NB4 (cell line): ENCODE results near the gene GARNL3.

ENCODE experiments used
- DNase-seq: peaks from one replicate; pipeline ENCODE4 v3.0.0; 2010; ENCODE audit warnings: low read depth
- H3K4me3 ChIP-seq: one replicate; pipeline ENCODE4 v1.5.1; 2011; ENCODE audit warnings: mild to moderate bottlenecking, low read depth, low read length, moderate library complexity
- MYC ChIP-seq: IDR thresholded peaks from 2 replicates; pipeline ENCODE4 v1.6.1; 2011; ENCODE audit warnings: low read depth, low read length
- POLR2A ChIP-seq: IDR thresholded peaks from 2 replicates; pipeline ENCODE4 v1.6.1; 2011; ENCODE audit warnings: mild to moderate bottlenecking; ENCODE audit not compliant: insufficient read length; ENCODE audit errors: extremely low read depth
- TF ChIP-seq, protein P1 (sequence below): IDR thresholded peaks from one replicate; pipeline ENCODE4 v1.5.1; 2012; ENCODE audit warnings: low read depth, low read length
- TF ChIP-seq, protein P2 (sequence below): IDR thresholded peaks from 2 replicates; pipeline ENCODE4 v1.6.1; 2011; ENCODE audit warnings: low read depth, low read length

The GARNL3 gene

DNA sequence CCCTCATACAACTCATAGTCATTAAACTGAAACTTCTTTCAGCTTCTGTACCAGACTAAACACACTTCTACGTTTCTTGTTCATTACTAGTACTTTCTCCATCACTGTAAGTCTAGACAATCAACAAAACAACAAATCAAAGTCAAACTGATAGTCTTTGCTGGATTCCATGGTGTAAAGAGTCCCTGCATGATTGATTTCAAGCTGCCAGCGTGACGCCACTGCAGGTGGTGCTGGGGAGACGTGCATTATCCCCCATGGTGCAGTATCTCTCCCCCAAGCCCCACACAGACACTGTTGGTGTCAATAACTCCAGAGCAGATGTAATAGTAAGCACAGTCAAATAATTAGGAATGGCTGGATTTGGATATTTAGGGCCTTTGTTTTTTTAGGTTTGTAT, 121.7 kb downstream of the GARNL3 start:
- TF ChIP-seq MYC: no peak
- TF ChIP-seq, protein P1, sequence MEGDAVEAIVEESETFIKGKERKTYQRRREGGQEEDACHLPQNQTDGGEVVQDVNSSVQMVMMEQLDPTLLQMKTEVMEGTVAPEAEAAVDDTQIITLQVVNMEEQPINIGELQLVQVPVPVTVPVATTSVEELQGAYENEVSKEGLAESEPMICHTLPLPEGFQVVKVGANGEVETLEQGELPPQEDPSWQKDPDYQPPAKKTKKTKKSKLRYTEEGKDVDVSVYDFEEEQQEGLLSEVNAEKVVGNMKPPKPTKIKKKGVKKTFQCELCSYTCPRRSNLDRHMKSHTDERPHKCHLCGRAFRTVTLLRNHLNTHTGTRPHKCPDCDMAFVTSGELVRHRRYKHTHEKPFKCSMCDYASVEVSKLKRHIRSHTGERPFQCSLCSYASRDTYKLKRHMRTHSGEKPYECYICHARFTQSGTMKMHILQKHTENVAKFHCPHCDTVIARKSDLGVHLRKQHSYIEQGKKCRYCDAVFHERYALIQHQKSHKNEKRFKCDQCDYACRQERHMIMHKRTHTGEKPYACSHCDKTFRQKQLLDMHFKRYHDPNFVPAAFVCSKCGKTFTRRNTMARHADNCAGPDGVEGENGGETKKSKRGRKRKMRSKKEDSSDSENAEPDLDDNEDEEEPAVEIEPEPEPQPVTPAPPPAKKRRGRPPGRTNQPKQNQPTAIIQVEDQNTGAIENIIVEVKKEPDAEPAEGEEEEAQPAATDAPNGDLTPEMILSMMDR: no peak
- TF ChIP-seq POLR2A: no peak
- TF ChIP-seq, protein P2, sequence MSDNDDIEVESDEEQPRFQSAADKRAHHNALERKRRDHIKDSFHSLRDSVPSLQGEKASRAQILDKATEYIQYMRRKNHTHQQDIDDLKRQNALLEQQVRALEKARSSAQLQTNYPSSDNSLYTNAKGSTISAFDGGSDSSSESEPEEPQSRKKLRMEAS: no peak
- no peak overlapping the region for H3K4me3 ChIP-seq
- DNase-seq: no peak

DNA sequence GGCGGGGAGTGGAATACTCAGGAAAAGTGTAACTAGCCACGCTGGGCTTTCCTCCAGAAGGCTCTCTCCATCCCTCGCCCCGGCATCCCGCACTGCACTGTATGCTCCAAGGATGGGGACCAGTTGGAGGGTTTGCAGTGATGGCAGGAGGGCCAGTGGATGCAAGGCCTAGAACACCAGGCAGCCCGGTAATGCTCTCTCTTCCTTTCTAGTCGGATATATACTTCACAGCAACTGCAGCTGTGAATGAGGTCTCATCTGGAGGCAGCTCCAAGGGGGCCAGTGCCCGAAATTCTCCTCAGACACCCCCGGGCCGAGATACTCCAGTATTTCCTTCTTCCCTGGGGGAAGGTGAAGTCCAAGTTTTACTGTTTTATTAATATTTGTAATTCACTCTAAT, 122.4 kb downstream of the GARNL3 start:
- H3K4me3 ChIP-seq: no peak overlapping the region
- no peak for DNase-seq
- TF ChIP-seq, protein P1: no peak
- no peak for TF ChIP-seq POLR2A
- TF ChIP-seq, protein P2: no peak
- TF ChIP-seq MYC: no peak

DNA sequence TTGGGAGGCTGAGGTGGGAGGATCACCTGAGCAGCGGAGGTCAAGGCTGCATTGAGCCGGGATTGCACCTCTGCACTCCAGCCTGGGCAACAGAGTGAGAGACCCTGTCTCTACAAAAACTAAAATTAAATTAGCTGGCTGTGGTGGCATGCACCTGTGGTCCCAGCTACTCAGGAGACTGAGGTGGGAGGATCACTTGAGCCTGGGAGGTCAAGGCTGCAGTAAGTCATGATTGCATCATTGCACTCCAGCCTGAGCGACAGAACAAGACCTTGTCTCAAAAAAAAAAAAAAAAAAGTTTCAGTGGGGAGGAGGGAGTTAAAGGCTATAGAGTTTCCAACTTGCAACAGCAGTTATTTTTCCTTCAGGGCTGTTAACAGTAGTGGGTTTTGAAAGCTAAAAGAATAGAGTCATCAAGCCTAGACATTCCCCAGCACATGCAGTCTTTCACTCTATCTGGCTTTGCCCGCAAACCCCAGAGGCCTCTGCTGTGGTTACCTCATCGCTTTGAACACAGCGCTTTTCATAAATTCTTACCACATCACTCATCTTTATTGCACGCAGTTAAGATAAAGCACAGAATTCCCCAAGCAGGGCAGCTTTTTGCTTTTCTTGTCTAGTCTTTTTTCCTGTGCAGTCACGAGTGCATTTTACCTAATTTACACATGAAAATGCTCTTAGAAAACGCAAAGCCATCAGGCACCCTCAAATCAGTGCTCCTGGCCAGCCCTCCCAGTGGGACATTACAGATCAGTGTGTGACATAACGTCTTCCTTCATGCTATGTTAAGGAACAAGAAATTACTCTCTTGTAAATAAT, 123.7 kb downstream of the GARNL3 start:
- TF ChIP-seq, protein P2: peak; percentile 71
- peak; percentile 78 for TF ChIP-seq MYC
- TF ChIP-seq, protein P1: no peak
- H3K4me3 ChIP-seq: no peak overlapping the region
- peak; percentile 96 for DNase-seq

DNA sequence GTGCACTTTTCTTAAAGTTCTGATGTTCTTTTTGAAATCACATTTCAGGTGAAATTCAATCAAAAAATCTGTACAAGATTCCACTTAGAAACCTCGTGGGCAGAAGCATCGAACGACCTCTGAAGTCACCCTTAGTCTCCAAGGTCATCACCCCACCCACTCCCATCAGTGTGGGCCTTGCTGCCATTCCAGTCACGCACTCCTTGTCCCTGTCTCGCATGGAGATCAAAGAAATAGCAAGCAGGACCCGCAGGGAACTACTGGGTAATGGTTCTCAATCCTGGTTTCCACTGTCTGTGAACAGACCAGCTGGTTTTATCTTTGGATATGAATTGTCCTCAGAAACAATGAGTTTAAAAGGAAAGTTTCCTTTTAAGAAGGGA, 124.3 kb downstream of the GARNL3 start:
- no peak overlapping the region for H3K4me3 ChIP-seq
- DNase-seq: no peak
- TF ChIP-seq, protein P1: no peak
- TF ChIP-seq, protein P2: no peak
- no peak for TF ChIP-seq MYC
- no peak for TF ChIP-seq POLR2A

DNA sequence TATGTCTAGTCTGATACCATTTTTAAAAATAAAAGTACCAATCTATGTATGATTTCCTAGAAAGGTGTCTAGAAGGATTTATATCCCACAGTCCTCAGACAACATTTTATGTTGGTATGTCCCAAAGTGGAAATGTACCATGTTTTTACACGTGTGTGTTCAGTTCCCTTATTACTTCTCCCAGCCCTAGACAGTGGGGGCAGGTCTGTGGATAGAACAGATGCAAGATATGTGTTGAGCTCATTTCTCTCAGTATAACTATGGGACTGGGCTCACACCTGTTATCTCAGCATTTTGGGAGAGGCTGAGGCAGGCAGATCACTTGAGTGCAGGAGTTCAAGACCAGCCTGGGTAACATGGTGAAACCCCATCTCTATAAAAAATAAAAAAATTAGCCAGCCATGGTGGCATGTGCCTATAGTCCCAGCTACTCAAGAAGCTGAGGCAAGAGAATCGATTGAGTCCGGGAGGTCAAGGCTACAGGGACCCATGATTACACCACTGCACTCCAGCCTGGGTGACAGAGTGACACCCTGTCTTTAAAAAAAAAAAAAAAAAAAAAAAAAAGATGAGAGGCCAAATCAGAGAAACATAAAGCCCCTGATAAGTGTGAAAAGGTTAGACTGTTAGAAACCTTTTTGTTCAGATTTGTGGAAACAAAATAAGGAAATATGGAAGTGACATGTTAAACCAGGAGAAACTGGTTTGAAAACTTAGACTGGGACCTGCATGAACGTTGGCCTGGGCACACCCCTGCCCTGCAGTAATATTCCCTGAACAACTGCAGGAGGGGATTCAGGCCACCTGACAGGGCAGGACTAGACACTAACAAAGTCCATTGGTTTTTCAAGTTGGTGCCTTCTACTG, 125.0 kb downstream of the GARNL3 start:
- no peak overlapping the region for H3K4me3 ChIP-seq
- no peak for DNase-seq
- TF ChIP-seq, protein P1: no peak
- TF ChIP-seq, protein P2: 0 out of 2 replicates have a peak, but pooled peaks have one; percentile 5
